Keratinocyte (primary cell): ENCODE results near the gene ZP4. TPM values are rescaled to one million over a fixed set of nuclear protein-coding genes. Genes with fewer than 3 reads are reported as not detected.

Experiments
- DNase-seq: peaks from one replicate; pipeline ENCODE4 v3.0.0-alpha.2; 2011; ENCODE audit warnings: low read depth, missing footprints, low spot score
- FAIRE-seq: peaks from 2 replicates; lab custom pipeline; 2011; peaks lifted over from hg19 to GRCh38; lab: Jason Lieb, UNC
- H2AFZ ChIP-seq: 2 replicates; pipeline ENCODE4 v1.6.0; 2012; ENCODE audit warnings: low read length, control low read depth, inconsistent platforms; ENCODE audit not compliant: control insufficient read depth
- H3K27ac ChIP-seq: 2 replicates; pipeline ENCODE4 v1.5.1; 2011; ENCODE audit warnings: low read length; ENCODE audit not compliant: control insufficient read depth, insufficient read depth
- H3K27me3 ChIP-seq: 3 replicates; pipeline ENCODE4 v1.6.0; 2011; ENCODE audit warnings: low read length; ENCODE audit not compliant: control insufficient read depth, insufficient read depth; ENCODE audit errors: extremely low read depth
- H3K36me3 ChIP-seq, 2 experiments: 2 replicates in 1 of 2; 3 replicates in 1 of 2; pipeline ENCODE4 v1.5.1; 2011; ENCODE audit warnings: low read length in 2 of 2, mild to moderate bottlenecking in 1 of 2; ENCODE audit not compliant: control insufficient read depth in 2 of 2, insufficient read depth in 2 of 2; ENCODE audit errors: extremely low read depth in 1 of 2
- H3K4me1 ChIP-seq: 3 replicates; pipeline ENCODE4 v1.5.1; 2011; ENCODE audit warnings: low read length; ENCODE audit not compliant: control insufficient read depth, insufficient read depth; ENCODE audit errors: extremely low read depth
- H3K4me2 ChIP-seq: 3 replicates; pipeline ENCODE4 v1.6.0; 2011; ENCODE audit warnings: low read depth, low read length; ENCODE audit not compliant: control insufficient read depth, insufficient read depth; ENCODE audit errors: extremely low read depth
- H3K4me3 ChIP-seq, 3 experiments: fragments of 200-600 bp in 1 of 3; sonication (generic) in 1 of 3; 2 replicates in 2 of 3; 3 replicates in 1 of 3; pipeline ENCODE4 v1.5.1; 2011 to 2016; ENCODE audit warnings: low read length in 3 of 3, mild to moderate bottlenecking in 3 of 3, control low read depth in 2 of 3, inconsistent platforms in 1 of 3, low read depth in 1 of 3, mixed read lengths in 1 of 3, mixed run types in 1 of 3, moderate library complexity in 1 of 3; ENCODE audit not compliant: control insufficient read depth in 2 of 3, insufficient read depth in 2 of 3; ENCODE audit errors: extremely low read depth in 1 of 3
- H3K79me2 ChIP-seq: 2 replicates; pipeline ENCODE4 v1.6.0; 2012; ENCODE audit warnings: low read length; ENCODE audit not compliant: control insufficient read depth, insufficient read depth
- H3K9ac ChIP-seq: 3 replicates; pipeline ENCODE4 v1.6.0; 2011; ENCODE audit warnings: low read length; ENCODE audit not compliant: control insufficient read depth, insufficient read depth; ENCODE audit errors: extremely low read depth
- H3K9me1 ChIP-seq: 3 replicates; pipeline ENCODE4 v1.6.0; 2011; ENCODE audit warnings: low read length; ENCODE audit not compliant: control insufficient read depth, insufficient read depth; ENCODE audit errors: extremely low read depth
- H3K9me3 ChIP-seq: 2 replicates; pipeline ENCODE4 v1.5.1; 2012; ENCODE audit warnings: low read depth, low read length; ENCODE audit not compliant: control insufficient read depth
- H4K20me1 ChIP-seq: 3 replicates; pipeline ENCODE4 v1.6.0; 2011; ENCODE audit warnings: low read length; ENCODE audit not compliant: control insufficient read depth, insufficient read depth; ENCODE audit errors: extremely low read depth
- EZH2 ChIP-seq: IDR thresholded peaks from one replicate; pipeline ENCODE4 v1.6.1; 2012; ENCODE audit warnings: inconsistent platforms, mild to moderate bottlenecking, low read length, moderate library complexity
- dilution Hi-C: fragments of 300-500 bp; cut with MboI; formaldehyde crosslinking; loops from one replicate; pipeline ENCODE4 v1.7.0; 2020; ENCODE audit warnings: low sequenced_read_pairs; ENCODE audit not compliant: extremely low pct_ligation_motif_present
- polyA plus RNA-seq, 5 experiments: library from polyadenylated mRNA; depleted of rRNA in 3 of 5; stranded (reverse) in 3 of 5; stranded (forward) in 1 of 5; unstranded in 1 of 5; fragments of >200 nt; gene quantifications; 1 replicate in 1 of 5; 2 replicates in 3 of 5; 3 replicates in 1 of 5; pipeline versions ENCODE4 v1.2.1 to v1.2.3, GENCODE V29; 2011 to 2012; ENCODE audit warnings: missing spikeins in 2 of 5, low read depth in 1 of 5, low replicate concordance in 1 of 5
- TF ChIP-seq, protein P1 (sequence below), 3 experiments: IDR thresholded peaks in 1 of 3; conservative IDR thresholded peaks in 1 of 3; optimal IDR thresholded peaks in 1 of 3; 2 replicates in 2 of 3; 3 replicates in 1 of 3; pipeline versions ENCODE3 to v1.5.1; 2011; ENCODE audit warnings: low read length in 3 of 3, mild to moderate bottlenecking in 3 of 3, moderate library complexity in 2 of 3, control low read depth in 1 of 3, inconsistent platforms in 1 of 3; ENCODE audit not compliant: insufficient read depth in 2 of 3; ENCODE audit errors: extremely low read depth in 1 of 3

ZP4 gene
- polyA plus RNA-seq, 1 donor (not counting 4 experiments of a cell fraction or from before 2014, with no cell fraction given), result 0.31 TPM

DNA sequence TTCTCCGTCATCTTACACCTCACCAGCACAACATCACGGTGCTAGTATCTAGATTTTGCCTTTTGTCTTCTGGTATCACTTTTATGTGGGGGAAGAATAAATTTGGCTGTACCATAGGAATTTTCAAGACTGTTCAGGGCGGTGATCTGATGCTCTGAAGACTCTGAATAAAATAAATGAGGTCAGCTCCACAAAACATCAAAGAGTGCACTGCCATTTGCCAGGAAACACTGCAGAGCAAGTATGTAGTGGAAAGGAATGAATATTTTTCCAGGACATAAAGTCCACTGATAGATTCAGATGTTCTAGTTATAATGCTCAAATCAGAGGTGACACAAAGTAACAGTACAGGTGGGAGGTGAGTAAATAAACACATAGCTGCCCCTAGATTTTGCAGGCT lies 56.3 kb downstream of the ZP4 start:
- no peaks in the 10 kb centered on the region for H3K27me3 ChIP-seq
- H3K27ac ChIP-seq, result no peak overlapping the region
- H3K9me1 ChIP-seq, result no peaks in the 10 kb centered on the region
- DNase-seq (no peak), FAIRE-seq (no peak)
- no peaks in the 10 kb centered on the region for H3K36me3 ChIP-seq
- no peaks in the 10 kb centered on the region for H4K20me1 ChIP-seq
- no peak overlapping the region for H2AFZ ChIP-seq
- TF ChIP-seq, protein P1, sequence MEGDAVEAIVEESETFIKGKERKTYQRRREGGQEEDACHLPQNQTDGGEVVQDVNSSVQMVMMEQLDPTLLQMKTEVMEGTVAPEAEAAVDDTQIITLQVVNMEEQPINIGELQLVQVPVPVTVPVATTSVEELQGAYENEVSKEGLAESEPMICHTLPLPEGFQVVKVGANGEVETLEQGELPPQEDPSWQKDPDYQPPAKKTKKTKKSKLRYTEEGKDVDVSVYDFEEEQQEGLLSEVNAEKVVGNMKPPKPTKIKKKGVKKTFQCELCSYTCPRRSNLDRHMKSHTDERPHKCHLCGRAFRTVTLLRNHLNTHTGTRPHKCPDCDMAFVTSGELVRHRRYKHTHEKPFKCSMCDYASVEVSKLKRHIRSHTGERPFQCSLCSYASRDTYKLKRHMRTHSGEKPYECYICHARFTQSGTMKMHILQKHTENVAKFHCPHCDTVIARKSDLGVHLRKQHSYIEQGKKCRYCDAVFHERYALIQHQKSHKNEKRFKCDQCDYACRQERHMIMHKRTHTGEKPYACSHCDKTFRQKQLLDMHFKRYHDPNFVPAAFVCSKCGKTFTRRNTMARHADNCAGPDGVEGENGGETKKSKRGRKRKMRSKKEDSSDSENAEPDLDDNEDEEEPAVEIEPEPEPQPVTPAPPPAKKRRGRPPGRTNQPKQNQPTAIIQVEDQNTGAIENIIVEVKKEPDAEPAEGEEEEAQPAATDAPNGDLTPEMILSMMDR (optimal IDR thresholded peaks at IDR 0.05 in 1 of 3, IDR thresholded peaks at IDR 0.05 in 1 of 3, conservative IDR thresholded peaks at IDR 0.05 in 1 of 3; ENCODE audit: extremely low read depth in 1 of 3, insufficient read depth in 2 of 3, low read length in 3 of 3), result no peak
- no peaks in the 10 kb centered on the region for H3K79me2 ChIP-seq
- no peaks in the 10 kb centered on the region for H3K9me3 ChIP-seq
- dilution Hi-C loops, result no loop called here
- H3K9ac ChIP-seq, result no peak overlapping the region
- H3K4me2 ChIP-seq, result no peak overlapping the region
- no peaks in the 10 kb centered on the region for H3K4me1 ChIP-seq
- H3K4me3 ChIP-seq, result no peak overlapping the region

DNA sequence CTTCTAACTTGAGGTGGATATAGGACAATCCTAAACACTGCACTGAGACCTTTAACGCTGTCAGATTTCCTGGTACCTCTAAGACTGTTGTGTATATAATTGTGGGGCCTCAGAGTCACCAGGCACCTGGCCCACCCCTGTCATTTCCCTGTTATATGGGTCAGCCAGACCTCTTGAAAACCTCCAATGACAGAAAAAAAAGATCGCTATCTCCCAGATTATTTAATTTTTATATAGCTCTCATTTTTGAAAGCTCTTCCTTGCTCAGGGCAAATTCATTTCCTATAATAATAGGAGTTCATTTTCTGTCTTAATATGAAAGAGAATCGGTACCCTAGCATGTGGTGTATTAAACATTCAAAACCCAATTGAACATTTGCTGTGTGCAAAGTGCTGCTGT lies 56.7 kb downstream of the ZP4 start:
- no peak for TF ChIP-seq EZH2
- TF ChIP-seq, protein P1 (optimal IDR thresholded peaks at IDR 0.05 in 1 of 3, IDR thresholded peaks at IDR 0.05 in 1 of 3, conservative IDR thresholded peaks at IDR 0.05 in 1 of 3; ENCODE audit: extremely low read depth in 1 of 3, insufficient read depth in 2 of 3, low read length in 3 of 3), result no peak
- H3K4me3 ChIP-seq, result no peak overlapping the region
- no peak for DNase-seq
- FAIRE-seq, result no peak
- no peaks in the 10 kb centered on the region for H3K9me3 ChIP-seq
- H3K9ac ChIP-seq, result no peak overlapping the region
- H3K36me3 ChIP-seq, result no peaks in the 10 kb centered on the region
- dilution Hi-C loops, result no loop called here
- no peaks in the 10 kb centered on the region for H3K27me3 ChIP-seq
- H3K27ac ChIP-seq, result no peak overlapping the region
- H2AFZ ChIP-seq, result no peak overlapping the region
- H4K20me1 ChIP-seq, result no peaks in the 10 kb centered on the region
- H3K9me1 ChIP-seq, result no peaks in the 10 kb centered on the region
- H3K4me1 ChIP-seq, result no peaks in the 10 kb centered on the region
- H3K4me2 ChIP-seq, result no peak overlapping the region
- no peaks in the 10 kb centered on the region for H3K79me2 ChIP-seq
